Spleen (tissue), 7 donors: Measurements from ENCODE around the gene ADCY2.

Experiments
- CTCF ChIP-seq, 11 experiments: fragments of 200-600 bp in 7 of 11; fragments of 450-650 bp in 4 of 11; sonication (generic) in 4 of 11; IDR thresholded peaks in 8 of 11; conservative IDR thresholded peaks in 3 of 11; 1 replicate in 7 of 11; 2 replicates in 4 of 11; pipeline versions ENCODE4 v1.4.0 to v1.8.0; 2016 to 2021; ENCODE audit warnings: antibody characterized with exemption in 11 of 11, inconsistent platforms in 4 of 11, mild to moderate bottlenecking in 1 of 11
- POLR2A ChIP-seq, 3 donors: fragments of 450-650 bp; IDR thresholded peaks; one replicate each; pipeline ENCODE4 v1.5.1; 2017; ENCODE audit warnings: antibody characterized with exemption in 3 of 3, mild to moderate bottlenecking in 1 of 3
- donor health status: DM: no; HTN: no; CAD: no; lungs with moderate emphysema.
- donor health status: DM: no; HTN: no; CAD: no.
- donor health status: DM: no; HTN: no; CAD: no.

GRCh38 chr5:7494481-7495130 is 98.7 kb downstream of the ADCY2 start:
- no peak for TF ChIP-seq CTCF (IDR thresholded peaks at IDR 0.05 in 8 of 11, conservative IDR thresholded peaks at IDR 0.05 in 3 of 11)
- no peak for TF ChIP-seq POLR2A (IDR thresholded peaks at IDR 0.05)
